HepG2 (cell line): ENCODE measurements around the gene ZFPL1. TPM values are rescaled to one million over a fixed set of nuclear protein-coding genes. Genes with fewer than 3 reads are reported as not detected.

Experiments
- ATAC-seq: fragments of 200-7000 bp; cut with Tn5 transposase; 3 replicates; pipeline ENCODE4 v1.9.1; 2020; ENCODE audit warnings: mild to moderate bottlenecking, moderate library complexity
- Bru-seq: library from RNA; stranded (reverse); fragments of 400-500 nt; gene quantifications from one replicate; lab custom pipeline; 2021; lab: Mats Ljungman, UMichigan
- BruChase-seq, 2 experiments: library from RNA; stranded (reverse); fragments of 400-500 nt; gene quantifications; one replicate each; lab custom pipeline; 2021; lab: Mats Ljungman, UMichigan
- BruUV-seq: library from RNA; stranded (reverse); fragments of 400-500 nt; replicated peaks from 2 replicates; lab custom pipeline; 2021; lab: Mats Ljungman, UMichigan
- CTCF ChIA-PET: fragments of 300-600 bp; formaldehyde crosslinking; extraction: SDS; loops from one replicate; lab custom pipeline; 2021; ENCODE audit warnings: low total read pairs, inconsistent platforms, low intra/inter-chr PET ratio; lab: Yijun Ruan, JAX
- POLR2A ChIA-PET: fragments of 350-600 bp; sonication (Branson Sonifier 250); formaldehyde crosslinking; loops from one replicate; lab custom pipeline; 2020; ENCODE audit warnings: antibody characterized with exemption, inconsistent platforms; lab: Yijun Ruan, JAX
- DNase-seq: peaks from one replicate; pipeline ENCODE4 v3.0.0-alpha.2; 2015; ENCODE audit warnings: low spot score
- FAIRE-seq: peaks from 3 replicates; lab custom pipeline; 2011; peaks lifted over from hg19 to GRCh38; lab: Jason Lieb, UNC
- H2AFZ ChIP-seq: one replicate; pipeline ENCODE4 v1.6.1; 2011; ENCODE audit warnings: low read length, inconsistent platforms
- H3K27ac ChIP-seq: fragments of 300-600 bp; 3 replicates; pipeline ENCODE4 v1.8.0; 2011; ENCODE audit warnings: mixed run types, mild to moderate bottlenecking, mixed read lengths, low read length, inconsistent platforms; ENCODE audit not compliant: insufficient read depth; ENCODE audit errors: extremely low read length
- H3K27me3 ChIP-seq, 2 experiments: fragments of 200-600 bp in 1 of 2; 2 replicates in 1 of 2; 3 replicates in 1 of 2; pipeline versions ENCODE4 v1.6.0 to v1.8.0; 2011; ENCODE audit warnings: low read length in 2 of 2, mild to moderate bottlenecking in 2 of 2, moderate library complexity in 2 of 2, inconsistent platforms in 1 of 2; ENCODE audit not compliant: insufficient read depth in 2 of 2, control insufficient read depth in 1 of 2
- H3K36me3 ChIP-seq, 2 experiments: fragments of 200-600 bp in 1 of 2; replicated peaks in 1 of 2; 2 replicates in 1 of 2; 3 replicates in 1 of 2; pipeline versions ENCODE4 v1.5.1 to v1.8.0; 2011; ENCODE audit warnings: low read length in 2 of 2, inconsistent platforms in 1 of 2; ENCODE audit not compliant: insufficient read depth in 2 of 2, control insufficient read depth in 1 of 2
- H3K4me1 ChIP-seq: 2 replicates; pipeline ENCODE4 v1.5.1; 2012; ENCODE audit warnings: low read length, inconsistent platforms; ENCODE audit not compliant: insufficient read depth
- H3K4me2 ChIP-seq: 2 replicates; pipeline ENCODE4 v1.6.0; 2011; ENCODE audit warnings: low read depth, low read length, inconsistent platforms
- H3K4me3 ChIP-seq, 3 experiments: fragments of 200-600 bp in 1 of 3; sonication (generic), shearing (Covaris generic) in 1 of 3; replicated peaks in 1 of 3; 2 replicates each; pipeline ENCODE4 v1.5.1; 2011 to 2016; ENCODE audit warnings: low read length in 3 of 3, inconsistent platforms in 2 of 3, low read depth in 2 of 3, mild to moderate bottlenecking in 2 of 3, control low read depth in 1 of 3, mixed read lengths in 1 of 3; ENCODE audit not compliant: insufficient read depth in 1 of 3
- H3K79me2 ChIP-seq: one replicate; pipeline ENCODE4 v1.6.1; 2011; ENCODE audit warnings: low read length, inconsistent platforms; ENCODE audit not compliant: insufficient read depth
- H3K9ac ChIP-seq: 2 replicates; pipeline ENCODE4 v1.6.0; 2011; ENCODE audit warnings: mild to moderate bottlenecking, low read depth, low read length, inconsistent platforms; ENCODE audit not compliant: insufficient read depth
- H3K9me3 ChIP-seq: 2 replicates; pipeline ENCODE4 v1.5.1; 2012; ENCODE audit warnings: mild to moderate bottlenecking, low read length
- H4K20me1 ChIP-seq: 2 replicates; pipeline ENCODE4 v1.6.0; 2011; ENCODE audit warnings: inconsistent platforms, mild to moderate bottlenecking, low read length, moderate library complexity; ENCODE audit not compliant: insufficient read depth
- BHLHE40 ChIP-seq: IDR thresholded peaks from 2 replicates; pipeline ENCODE4 v1.6.1; 2011; ENCODE audit warnings: low read length, improper control_type of control experiment
- DRAP1 ChIP-seq: IDR thresholded peaks from 2 replicates; pipeline ENCODE4 v1.6.1; 2016; ENCODE audit warnings: missing genetic modification reagents, missing compliant biosample characterization
- IKZF1 ChIP-seq: fragments of 450-650 bp; IDR thresholded peaks from 2 replicates; pipeline ENCODE4 v1.7.1; 2016
- KLF13 ChIP-seq: sonication (generic); formaldehyde crosslinking; IDR thresholded peaks from 2 replicates; pipeline ENCODE4 v1.4.0; 2020; ENCODE audit warnings: mild to moderate bottlenecking, missing genetic modification reagents
- MAFK ChIP-seq, 2 experiments: IDR thresholded peaks in 1 of 2; conservative IDR thresholded peaks in 1 of 2; 2 replicates each; pipeline ENCODE4 v1.6.1; 2011; ENCODE audit warnings: improper control_type of control experiment in 2 of 2, low read length in 2 of 2
- MYNN ChIP-seq: sonication (generic); formaldehyde crosslinking; IDR thresholded peaks from 2 replicates; pipeline ENCODE4 v1.4.0; 2020; ENCODE audit warnings: mild to moderate bottlenecking, low read depth, missing genetic modification reagents
- REXO4 ChIP-seq: sonication (generic); formaldehyde crosslinking; IDR thresholded peaks from 2 replicates; pipeline ENCODE4 v1.8.0; 2022; ENCODE audit warnings: missing genetic modification reagents, mild to moderate bottlenecking, borderline replicate concordance
- RFX3 ChIP-seq: IDR thresholded peaks from 2 replicates; pipeline ENCODE4 v1.6.1; 2016; ENCODE audit warnings: missing biosample characterization, missing genetic modification reagents
- SAFB2 ChIP-seq: sonication (generic); formaldehyde crosslinking; IDR thresholded peaks from 2 replicates; pipeline ENCODE4 v1.5.1; 2020; ENCODE audit warnings: missing genetic modification reagents, low read depth, mild to moderate bottlenecking, borderline replicate concordance
- SRY ChIP-seq: sonication (generic); formaldehyde crosslinking; IDR thresholded peaks from 2 replicates; pipeline ENCODE4 v1.8.0; 2022; ENCODE audit warnings: mild to moderate bottlenecking, missing genetic modification reagents
- THAP11 ChIP-seq: IDR thresholded peaks from 2 replicates; pipeline ENCODE4 v1.6.1; 2016; ENCODE audit warnings: missing biosample characterization, missing genetic modification reagents
- THAP8 ChIP-seq: sonication (generic); formaldehyde crosslinking; IDR thresholded peaks from 2 replicates; pipeline ENCODE4 v1.5.1; 2020; ENCODE audit warnings: missing genetic modification reagents, mild to moderate bottlenecking, borderline replicate concordance
- ZBTB1 ChIP-seq: sonication (generic); formaldehyde crosslinking; IDR thresholded peaks from 2 replicates; pipeline ENCODE4 v1.4.0; 2020; ENCODE audit warnings: missing genetic modification reagents, borderline replicate concordance
- ZFP90 ChIP-seq: sonication (generic); formaldehyde crosslinking; IDR thresholded peaks from 2 replicates; pipeline ENCODE4 v1.8.0; 2022; ENCODE audit warnings: missing genetic modification reagents, mild to moderate bottlenecking, inconsistent platforms, borderline replicate concordance
- ZNF205 ChIP-seq: IDR thresholded peaks from 2 replicates; pipeline ENCODE4 v1.6.1; 2018; ENCODE audit warnings: missing biosample characterization, missing genetic modification reagents
- ZNF598 ChIP-seq: sonication (generic); formaldehyde crosslinking; IDR thresholded peaks from 2 replicates; pipeline ENCODE4 v1.5.1; 2020; ENCODE audit warnings: mild to moderate bottlenecking, missing genetic modification reagents, borderline replicate concordance
- ZNF850 ChIP-seq: sonication (generic); formaldehyde crosslinking; conservative IDR thresholded peaks from 2 replicates; pipeline ENCODE4 v1.9.0; 2021; ENCODE audit warnings: mild to moderate bottlenecking, missing genetic modification reagents
- ZNF883 ChIP-seq: sonication (generic); formaldehyde crosslinking; IDR thresholded peaks from 2 replicates; pipeline ENCODE4 v1.5.1; 2020; ENCODE audit warnings: mild to moderate bottlenecking, missing genetic modification reagents; ENCODE audit errors: not compliant biosample characterization
- WGBS: methylation state at CpG from one replicate; pipeline ENCODE4 v1.1.6; 2017; ENCODE audit warnings: low lambda C conversion rate; 5-methylcytosine and 5-hydroxymethylcytosine counted together
- in situ Hi-C: cut with HindIII; loops from 2 replicates; pipeline ENCODE4 v1.10.0; 2017; ENCODE audit warnings: low pct_unique_long_range_greater_than_20kb; ENCODE audit not compliant: extremely low pct_ligation_motif_present
- intact Hi-C: fragments of 100-400 bp; cut with micrococcal nuclease; formaldehyde crosslinking; loops from one replicate; pipeline ENCODE4 v1.10.0; 2022; ENCODE audit not compliant: unreplicated experiment
- long read RNA-seq, 2 experiments: library from RNA in 1 of 2; library from polyadenylated mRNA in 1 of 2; stranded (forward) in 1 of 2; unstranded in 1 of 2; transcript quantifications; one replicate each; pipeline ENCODE4 v2.0.0, GENCODE V29; 2019 to 2022
- polyA minus RNA-seq, 3 experiments: library from RNA; depleted of rRNA, polyadenylated mRNA; stranded (reverse); fragments of >200 nt; gene quantifications; 2 replicates each; pipeline ENCODE4 v1.2.3, GENCODE V29; 2011; ENCODE audit warnings: low replicate concordance in 1 of 3
- polyA plus RNA-seq, 8 experiments: library from polyadenylated mRNA; depleted of rRNA in 3 of 8; stranded (reverse) in 7 of 8; unstranded in 1 of 8; fragments of >200 nt; fragmentation: Illumina TruSeq in 4 of 8; extraction: Trizol in 4 of 8; gene quantifications; 2 replicates each; pipeline versions ENCODE4 v1.2.1 to v1.2.3, GENCODE V29; 2011 to 2016; ENCODE audit warnings: low read depth in 4 of 8, missing spikeins in 1 of 8, mixed read lengths in 1 of 8; ENCODE audit not compliant: insufficient read depth in 1 of 8
- total RNA-seq, 5 experiments: library from RNA; depleted of rRNA; stranded (reverse); fragments of >200 nt; fragmentation: Illumina TruSeq; extraction: Trizol; gene quantifications; 2 replicates each; pipeline ENCODE4 v1.2.3, GENCODE V29; 2016; ENCODE audit warnings: low read depth in 1 of 5

ZFPL1 gene
- total RNA-seq (2016; rRNA removed; fragmentation: Illumina TruSeq; extraction: Trizol) (27.6 and 32.2 TPM in 2 replicates), polyA plus RNA-seq (2011; rRNA removed) (49.7 and 56.0 TPM in 2 replicates), polyA minus RNA-seq (2011; rRNA and poly(A)+ RNA removed; ENCODE audit: low replicate concordance) (50.7 and 52.3 TPM in 2 replicates), Bru-seq, nascent RNA (percentile 76 among the genes with signal in this experiment), BruChase-seq, experiment 1, labeled RNA remaining after a 6-hour chase (percentile 88 among the genes with signal in this experiment), BruChase-seq, experiment 2, labeled RNA remaining after a 2-hour chase (percentile 80 among the genes with signal in this experiment)
- 18.5 and 24.3 TPM in 2 replicates for total RNA-seq (2016; cell fraction: cytosol; rRNA removed; fragmentation: Illumina TruSeq; extraction: Trizol; ENCODE audit: low read depth)
- total RNA-seq (2016; cell fraction: insoluble cytoplasmic fraction; rRNA removed; fragmentation: Illumina TruSeq; extraction: Trizol), result 23.3 and 34.5 TPM in 2 replicates
- 24.9 and 32.0 TPM in 2 replicates for total RNA-seq (2016; cell fraction: membrane; rRNA removed; fragmentation: Illumina TruSeq; extraction: Trizol)
- 20.7 and 22.6 TPM in 2 replicates for total RNA-seq (2016; cell fraction: nucleus; rRNA removed; fragmentation: Illumina TruSeq; extraction: Trizol)
- 29.9 and 43.2 TPM in 2 replicates for polyA plus RNA-seq (2011; cell fraction: cytosol; rRNA removed)
- 58.5 and 59.4 TPM in 2 replicates for polyA plus RNA-seq (2011; cell fraction: nucleus; rRNA removed)
- polyA plus RNA-seq (2012), result 21.4 and 31.3 TPM in 2 replicates
- 23.6 and 30.1 TPM in 2 replicates for polyA plus RNA-seq (2016; cell fraction: cytosol; fragmentation: Illumina TruSeq; extraction: Trizol; ENCODE audit: low read depth)
- polyA plus RNA-seq (2016; cell fraction: insoluble cytoplasmic fraction; fragmentation: Illumina TruSeq; extraction: Trizol; ENCODE audit: low read depth), result 27.9 and 36.5 TPM in 2 replicates
- polyA plus RNA-seq (2016; cell fraction: membrane; fragmentation: Illumina TruSeq; extraction: Trizol; ENCODE audit: low read depth), result 25.0 and 25.2 TPM in 2 replicates
- polyA plus RNA-seq (2016; cell fraction: nucleus; fragmentation: Illumina TruSeq; extraction: Trizol; ENCODE audit: insufficient read depth, low read depth), result 33.5 and 40.8 TPM in 2 replicates
- 15.5 and 16.8 TPM in 2 replicates for polyA minus RNA-seq (2011; cell fraction: cytosol; rRNA and poly(A)+ RNA removed)
- 40.4 and 59.2 TPM in 2 replicates for polyA minus RNA-seq (2011; cell fraction: nucleus; rRNA and poly(A)+ RNA removed)
- long read RNA-seq, experiment 1, transcript ZFPL1-201 (8 exons, 1,371 nt), result major isoform, 40 of 47 reads
- long read RNA-seq, experiment 1, partial matches to known transcripts, result 5 of 47 reads
- long read RNA-seq, experiment 1, other reads (novel, unspliced or antisense), result 1 of 47 reads
- long read RNA-seq, experiment 2, transcript ZFPL1-201 (8 exons, 1,371 nt), result major isoform, 41 of 105 reads
- long read RNA-seq, experiment 2, partial matches to known transcripts, result 15 of 105 reads
- long read RNA-seq, experiment 2, other reads (novel, unspliced or antisense), result 48 of 105 reads

GRCh38 chr11:65083834-65084597 is at the start of gene ZFPL1, which contains the start of gene CDCA5:
Gene ZFPL1, plus strand, starts transcription at chr11:65084222. Its CDS starts 477 bp downstream, at chr11:65084699.
Gene CDCA5, minus strand, starts transcription at chr11:65084040. Its CDS starts 62 bp downstream, at chr11:65083978.
- CTCF ChIA-PET, result no interaction called here
- H3K36me3 ChIP-seq, result peaks cover 19 to 31% of the 10 kb centered on the region in 2 experiments
- peak within 1 kb of the TSS; percentile 95 for H3K9ac ChIP-seq
- H3K4me3 ChIP-seq, result peak within 1 kb of the TSS; percentile 70 to 99 (median 87)
- FAIRE-seq (peak; percentile 76), ATAC-seq (peak; percentile 83), DNase-seq (peak; percentile 91)
- H2AFZ ChIP-seq, result no peak within 1 kb of the TSS
- under 1% methylated on average over 63 of the region's 79 CpGs for WGBS
- no peaks in the 10 kb centered on the region; a peak in 1 of 5 replicates for H3K27me3 ChIP-seq
- intact Hi-C loops, result no loop called here
- peaks cover 33% of the 10 kb centered on the region for H3K4me1 ChIP-seq
- peak within 1 kb of the TSS; percentile 83 for H3K27ac ChIP-seq
- peaks cover 31% of the 10 kb centered on the region for H3K79me2 ChIP-seq
- POLR2A ChIA-PET, result no interaction called here
- H3K9me3 ChIP-seq, result no peaks in the 10 kb centered on the region
- BruUV-seq, result no TSS peak
- H4K20me1 ChIP-seq, result no peaks in the 10 kb centered on the region
- peak within 1 kb of the TSS; percentile 93 for H3K4me2 ChIP-seq
- in situ Hi-C loops, result no loop called here
- TF ChIP-seq SAFB2 (CRISPR knock-in tag) (no peak), DRAP1 (CRISPR knock-in tag) (peak; percentile 59; the same call in 1 of the 2 replicates), ZNF883 (CRISPR knock-in tag) (no peak), ZNF850 (CRISPR knock-in tag) (no peak), THAP11 (peak; percentile 95), MAFK (conservative IDR thresholded peaks at IDR 0.05 in 1 of 2, IDR thresholded peaks at IDR 0.05 in 1 of 2; ENCODE audit: low read length in 2 of 2) (no peak), RFX3 (CRISPR knock-in tag) (0 out of 2 replicates have a peak, but pooled peaks have one; percentile 26), KLF13 (no peak), REXO4 (CRISPR knock-in tag) (no peak), ZNF205 (CRISPR knock-in tag) (peak; percentile 75), IKZF1 (no peak), ZFP90 (CRISPR knock-in tag) (peak; percentile 16; the same call in 1 of the 2 replicates), ZNF598 (CRISPR knock-in tag) (no peak), SRY (CRISPR knock-in tag) (no peak; the same call in 1 of the 2 replicates), BHLHE40 (0 out of 2 replicates have a peak, but pooled peaks have one; percentile 32), THAP8 (CRISPR knock-in tag) (no peak; the same call in 1 of the 2 replicates), ZBTB1 (CRISPR knock-in tag) (no peak), MYNN (CRISPR knock-in tag) (no peak)
